ENCODE data around the gene THAP12.
"Not testable (repeated sequence)": the region's sequence is repeated elsewhere in the genome, so short reads cannot be mapped to it uniquely, and the experiment has no call there.

THAP12 gene

GRCh38 chr11:76380977-76381719, at the start of gene THAP12, which contains the start of gene GVQW3:
TSS of gene THAP12 (minus strand) at chr11:76381132. CDS start at chr11:76380836, 296 bp downstream.
TSS of gene GVQW3 (plus strand) at chr11:76381323. CDS start at chr11:76381829, 506 bp downstream.
- peak; percentile 98 for DNase-seq

- no peak for DNase-seq
Measured at GRCh38 chr11:76426660-76427059, 45.7 kb upstream of the THAP12 start.

- no peak for DNase-seq
Measured at GRCh38 chr11:76424891-76425290, 44.0 kb upstream of the THAP12 start.

- DNase-seq = no peak
Measured at GRCh38 chr11:76424379-76424778, 43.4 kb upstream of the THAP12 start.

- DNase-seq = peak in 1 of 2 donors; percentile 14
Measured at GRCh38 chr11:76419896-76420295, 39.0 kb upstream of the THAP12 start.

GRCh38 chr11:76415073-76415472, 34.1 kb upstream of the THAP12 start:
- no peak for DNase-seq

GRCh38 chr11:76410851-76411357, 30.0 kb upstream of the THAP12 start:
- no peak for DNase-seq

- DNase-seq = no peak
Measured at GRCh38 chr11:76408171-76408965, 27.4 kb upstream of the THAP12 start.

GRCh38 chr11:76406359-76406758, 25.4 kb upstream of the THAP12 start:
- no peak for DNase-seq

GRCh38 chr11:76401484-76401883, 20.6 kb upstream of the THAP12 start:
- not testable (repeated sequence) for DNase-seq

GRCh38 chr11:76400967-76401366, 20.0 kb upstream of the THAP12 start:
- DNase-seq = no peak

- no peak for DNase-seq
Measured at GRCh38 chr11:76397383-76397782, 16.5 kb upstream of the THAP12 start.

GRCh38 chr11:76395296-76395695, 14.4 kb upstream of the THAP12 start:
- no peak for DNase-seq

GRCh38 chr11:76394411-76394810, 13.5 kb upstream of the THAP12 start:
- no peak for DNase-seq

- DNase-seq = no peak
Measured at GRCh38 chr11:76392870-76393269, 11.9 kb upstream of the THAP12 start.

GRCh38 chr11:76391811-76392475, 11.0 kb upstream of the THAP12 start:
- DNase-seq = no peak

- DNase-seq = no peak
Measured at GRCh38 chr11:76391021-76391420, 10.1 kb upstream of the THAP12 start.

GRCh38 chr11:76388408-76388807, 7.5 kb upstream of the THAP12 start:
- no peak for DNase-seq

- DNase-seq = no peak
Measured at GRCh38 chr11:76385903-76386302, 5.0 kb upstream of the THAP12 start.

- no peak for DNase-seq
Measured at GRCh38 chr11:76382209-76382608, 1.3 kb upstream of the THAP12 start.

GRCh38 chr11:76380159-76380976, 564 bp downstream of the THAP12 start:
- peak; percentile 40 to 67 for DNase-seq

GRCh38 chr11:76379807-76380158, 1.1 kb downstream of the THAP12 start:
- no peak for DNase-seq

Data from CD4-positive, alpha-beta T cell treated with Interferon alpha-2 for 1 hour (primary cell).